CD8-positive, alpha-beta memory T cell (primary cell): ENCODE data around the gene IPO9. TPM values are rescaled to one million over a fixed set of nuclear protein-coding genes. Genes with fewer than 3 reads are reported as not detected.

Experiments used
- CTCF ChIA-PET: fragments of 350-600 bp; sonication (Branson Sonifier 250); formaldehyde crosslinking; loops from one replicate; lab custom pipeline; 2021; ENCODE audit warnings: antibody characterized with exemption; lab: Charles Lee
- POLR2A ChIA-PET: fragments of 350-600 bp; sonication (Branson Sonifier 250); formaldehyde crosslinking; loops from one replicate; lab custom pipeline; 2021; ENCODE audit warnings: antibody characterized with exemption; lab: Charles Lee
- DNase-seq, 5 donors: peaks; one replicate each; pipeline versions ENCODE4 v3.0.0 to v3.0.0-alpha.2; 2020 to 2022; ENCODE audit warnings: mixed read lengths in 1 of 5
- H3K27ac ChIP-seq: one replicate; pipeline ENCODE4 v1.7.0; 2013; ENCODE audit warnings: low read depth, mild to moderate bottlenecking, low read length, moderate library complexity
- H3K27me3 ChIP-seq: 2 replicates; pipeline ENCODE4 v1.7.0; 2013; ENCODE audit warnings: low read length, mild to moderate bottlenecking; ENCODE audit not compliant: insufficient read depth, poor library complexity, severe bottlenecking
- H3K36me3 ChIP-seq: 2 replicates; pipeline ENCODE4 v1.7.0; 2013; ENCODE audit warnings: mild to moderate bottlenecking, low read length, moderate library complexity; ENCODE audit not compliant: insufficient read depth
- H3K4me1 ChIP-seq: 2 replicates; pipeline ENCODE4 v1.7.0; 2013; ENCODE audit warnings: mild to moderate bottlenecking, low read length, moderate library complexity; ENCODE audit not compliant: insufficient read depth
- H3K4me3 ChIP-seq: 2 replicates; pipeline ENCODE4 v1.7.0; 2013; ENCODE audit warnings: mild to moderate bottlenecking, low read length
- H3K9me3 ChIP-seq: 2 replicates; pipeline ENCODE4 v1.7.0; 2013; ENCODE audit warnings: mild to moderate bottlenecking, low read length
- H3K27ac Mint-ChIP-seq, 8 donors: one replicate each; pipeline ENCODE4 v1.8.0; 2020 to 2021; ENCODE audit warnings: mixed read lengths in 8 of 8, mild to moderate bottlenecking in 6 of 8, inconsistent platforms in 3 of 8, moderate library complexity in 3 of 8
- H3K27me3 Mint-ChIP-seq, 2 donors: one replicate each; pipeline ENCODE4 v1.8.0; 2020 to 2021; ENCODE audit warnings: mixed read lengths in 2 of 2, mild to moderate bottlenecking in 1 of 2, moderate library complexity in 1 of 2
- H3K36me3 Mint-ChIP-seq, 3 donors: one replicate each; pipeline ENCODE4 v1.8.0; 2020 to 2021; ENCODE audit warnings: mixed read lengths in 3 of 3, inconsistent platforms in 1 of 3, mild to moderate bottlenecking in 1 of 3
- H3K4me1 Mint-ChIP-seq, 3 donors: one replicate each; pipeline ENCODE4 v1.8.0; 2020 to 2021; ENCODE audit warnings: mixed read lengths in 3 of 3, inconsistent platforms in 1 of 3, mild to moderate bottlenecking in 1 of 3
- H3K4me3 Mint-ChIP-seq, 7 donors: one replicate each; pipeline ENCODE4 v1.8.0; 2020 to 2021; ENCODE audit warnings: mixed read lengths in 7 of 7, mild to moderate bottlenecking in 6 of 7, moderate library complexity in 4 of 7, inconsistent platforms in 2 of 7
- H3K9me3 Mint-ChIP-seq, 5 donors: one replicate each; pipeline ENCODE4 v1.8.0; 2020 to 2022; ENCODE audit warnings: mixed read lengths in 5 of 5, mild to moderate bottlenecking in 3 of 5, moderate library complexity in 2 of 5, inconsistent platforms in 1 of 5
- polyA plus RNA-seq: library from polyadenylated mRNA; unstranded; fragments of 300-500 nt; fragmentation: Illumina TruSeq; gene quantifications from one replicate; pipeline ENCODE4 v1.2.3, GENCODE V29; 2021
- total RNA-seq, 2 experiments: library from RNA; stranded (reverse); gene quantifications; one replicate each; pipeline ENCODE4 v1.2.3, GENCODE V29; 2021

IPO9 gene
- total and polyA plus RNA-seq, 3 experiments from 2014 or later, result 27.8 to 71.2 (median 65.2) TPM

DNA sequence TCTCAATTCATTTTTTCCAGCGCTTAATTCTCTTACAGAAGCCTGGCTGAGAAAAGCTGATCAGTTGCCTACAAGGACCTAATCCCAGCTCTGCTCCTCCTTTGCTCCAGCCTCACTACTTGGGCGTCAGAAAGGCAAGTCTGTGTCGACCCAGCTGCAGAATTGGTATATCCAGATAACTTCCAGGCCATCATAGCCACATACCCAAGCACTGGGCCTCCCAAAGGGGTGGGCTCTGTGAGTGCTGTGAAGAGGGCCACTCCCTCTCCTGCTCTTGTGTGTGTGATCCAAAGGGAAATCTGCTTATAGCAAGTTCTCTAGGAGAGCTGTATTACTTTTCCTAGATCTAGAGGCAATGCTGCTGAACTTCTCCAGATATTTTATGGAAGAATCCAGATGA lies 99.3 kb downstream of the IPO9 start:
- Histone ChIP-seq H3K4me3 (no peak overlapping the region), H3K4me1 (no peaks in the 10 kb centered on the region), H3K9me3 (no peaks in the 10 kb centered on the region), H3K36me3 (no peaks in the 10 kb centered on the region), H3K27ac (no peak overlapping the region), H3K27me3 (no peaks in the 10 kb centered on the region)
- POLR2A ChIA-PET, result no interaction called here
- H3K4me1 Mint-ChIP-seq, result no peaks in the 10 kb centered on the region
- H3K36me3 Mint-ChIP-seq, result no peaks in the 10 kb centered on the region
- peaks cover 8 to 14% of the 10 kb centered on the region in 2 donors for H3K27me3 Mint-ChIP-seq
- no peak overlapping the region for H3K4me3 Mint-ChIP-seq
- no peak overlapping the region for H3K27ac Mint-ChIP-seq
- no peak for DNase-seq
- CTCF ChIA-PET, result no interaction called here
- no peaks in the 10 kb centered on the region for H3K9me3 Mint-ChIP-seq

DNA sequence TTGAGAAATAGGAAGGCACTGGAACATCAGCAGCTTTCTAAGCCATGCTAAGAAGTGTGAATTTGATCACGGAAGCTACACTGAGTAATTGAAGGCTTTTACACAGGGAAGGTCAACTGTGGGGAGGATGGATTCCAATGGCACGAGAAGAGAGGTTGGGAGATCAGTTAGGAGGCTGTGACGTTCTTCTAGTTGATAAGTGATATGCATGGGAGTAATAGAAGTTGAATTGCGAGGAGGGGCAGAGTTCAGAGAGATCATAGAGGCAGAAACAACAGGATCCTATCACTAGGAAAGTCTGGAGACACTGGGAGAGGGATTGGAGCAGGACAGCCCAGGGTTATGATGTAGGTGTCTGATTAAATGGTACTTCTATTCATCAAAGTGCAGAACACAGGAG lies 101.2 kb downstream of the IPO9 start:
- Histone ChIP-seq H3K9me3 (no peaks in the 10 kb centered on the region), H3K4me1 (no peaks in the 10 kb centered on the region), H3K36me3 (no peaks in the 10 kb centered on the region), H3K27ac (no peak overlapping the region), H3K27me3 (no peaks in the 10 kb centered on the region), H3K4me3 (no peak overlapping the region)
- CTCF ChIA-PET, result no interaction called here
- DNase-seq, result no peak
- no peaks in the 10 kb centered on the region for H3K4me1 Mint-ChIP-seq
- no peak overlapping the region for H3K27ac Mint-ChIP-seq
- no peaks in the 10 kb centered on the region for H3K36me3 Mint-ChIP-seq
- H3K4me3 Mint-ChIP-seq, result no peak overlapping the region
- H3K9me3 Mint-ChIP-seq, result no peaks in the 10 kb centered on the region
- peaks cover 5 to 17% of the 10 kb centered on the region in 2 donors for H3K27me3 Mint-ChIP-seq
- POLR2A ChIA-PET, result no interaction called here

DNA sequence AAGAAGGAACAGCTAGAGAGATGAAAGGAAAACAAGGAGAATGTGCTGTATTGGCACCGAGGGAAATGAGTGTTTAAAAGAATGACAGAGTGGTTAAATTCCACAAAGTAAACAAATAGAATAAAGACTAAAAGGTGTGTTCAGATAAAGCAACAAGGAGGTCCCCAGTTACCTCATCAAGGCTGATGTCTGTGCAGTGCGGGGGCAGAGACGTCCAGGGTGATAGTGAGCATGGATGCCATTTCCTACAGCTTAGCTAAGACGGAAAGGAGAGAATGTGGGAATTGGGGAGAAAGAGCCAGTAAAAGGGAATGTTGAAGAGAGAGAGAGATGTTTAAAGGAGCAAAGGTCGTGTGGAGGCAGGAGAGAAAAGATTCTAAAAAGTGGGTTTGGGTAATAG lies 101.8 kb downstream of the IPO9 start:
- no peak for DNase-seq
- ChIA-PET POLR2A (no interaction called here), CTCF (no interaction called here)

More for the DNA sequence above, 101.8 kb downstream of the IPO9 start:
- Mint-ChIP-seq H3K4me3 (no peak overlapping the region), H3K4me1 (no peaks in the 10 kb centered on the region), H3K9me3 (no peaks in the 10 kb centered on the region), H3K36me3 (no peaks in the 10 kb centered on the region), H3K27me3 (peaks cover 5 to 14% of the 10 kb centered on the region in 2 donors), H3K27ac (no peak overlapping the region)
- Histone ChIP-seq H3K27ac (no peak overlapping the region), H3K27me3 (no peaks in the 10 kb centered on the region), H3K9me3 (no peaks in the 10 kb centered on the region), H3K4me1 (no peaks in the 10 kb centered on the region), H3K36me3 (no peaks in the 10 kb centered on the region), H3K4me3 (no peak overlapping the region)

Other genes with a start within 250 kb of the IPO9 start
- gene SHISA4, start 59.7 kb downstream of the IPO9 start, total RNA-seq, result under 1 TPM; 0.24 to 0.88 TPM
- 0.41 TPM for gene SHISA4, start 59.7 kb downstream of the IPO9 start, polyA plus RNA-seq
- gene LMOD1, start 117.4 kb downstream of the IPO9 start, total RNA-seq, result not detected
- not detected for gene LMOD1, start 117.4 kb downstream of the IPO9 start, polyA plus RNA-seq
- 100 to 1,000 TPM; 120 to 130 TPM for gene TIMM17A, start 126.3 kb downstream of the IPO9 start, total RNA-seq
- gene TIMM17A, start 126.3 kb downstream of the IPO9 start, polyA plus RNA-seq, result 31.5 TPM
- gene RNPEP, start 153.5 kb downstream of the IPO9 start, total RNA-seq, result 10 to 100 TPM; 30.5 to 33.2 TPM
- 36.3 TPM for gene RNPEP, start 153.5 kb downstream of the IPO9 start, polyA plus RNA-seq
- under 1 TPM; 0.11 to 0.26 TPM for gene ELF3, start 181.4 kb downstream of the IPO9 start, total RNA-seq
- gene ELF3, start 181.4 kb downstream of the IPO9 start, polyA plus RNA-seq, result not detected